Endodermal cell (in vitro differentiated cells): ENCODE results near the gene MAPK8IP3. TPM values are rescaled to one million over a fixed set of nuclear protein-coding genes. Genes with fewer than 3 reads are reported as not detected.

Experiments
- DNase-seq: peaks from one replicate; pipeline ENCODE4 v3.0.0-alpha.2; 2017
- H3K27ac ChIP-seq: 2 replicates; pipeline ENCODE4 v1.5.1; 2013; ENCODE audit warnings: mild to moderate bottlenecking, low read depth, low read length, moderate library complexity
- H3K27me3 ChIP-seq: 2 replicates; pipeline ENCODE4 v1.6.1; 2013; ENCODE audit warnings: mild to moderate bottlenecking, low read length, moderate library complexity; ENCODE audit not compliant: insufficient read depth, control insufficient read depth, poor library complexity, severe bottlenecking
- H3K36me3 ChIP-seq: 2 replicates; pipeline ENCODE4 v1.7.0; 2013; ENCODE audit warnings: mild to moderate bottlenecking, low read length, moderate library complexity; ENCODE audit not compliant: control insufficient read depth, insufficient read depth
- H3K4me1 ChIP-seq: one replicate; pipeline ENCODE4 v1.7.0; 2013; ENCODE audit warnings: low read length; ENCODE audit not compliant: control insufficient read depth, insufficient read depth
- H3K4me3 ChIP-seq: 2 replicates; pipeline ENCODE4 v1.5.1; 2013; ENCODE audit warnings: mild to moderate bottlenecking, low read length, moderate library complexity
- H3K9ac ChIP-seq: 2 replicates; pipeline ENCODE4 v1.6.1; 2013; ENCODE audit warnings: mild to moderate bottlenecking, low read length, moderate library complexity; ENCODE audit not compliant: poor library complexity, severe bottlenecking; ENCODE audit errors: extremely low read depth
- H3K9me3 ChIP-seq: 2 replicates; pipeline ENCODE4 v1.6.1; 2013; ENCODE audit warnings: mild to moderate bottlenecking, low read length, moderate library complexity; ENCODE audit not compliant: control insufficient read depth
- H3K27ac Mint-ChIP-seq: 2 replicates; pipeline ENCODE4 v1.8.0; 2020; ENCODE audit warnings: mixed read lengths
- H3K27me3 Mint-ChIP-seq: 2 replicates; pipeline ENCODE4 v1.8.0; 2021; ENCODE audit warnings: mild to moderate bottlenecking, mixed read lengths; ENCODE audit not compliant: insufficient read depth
- H3K36me3 Mint-ChIP-seq: 2 replicates; pipeline ENCODE4 v1.8.0; 2020; ENCODE audit warnings: low read depth, mixed read lengths
- H3K4me1 Mint-ChIP-seq: 2 replicates; pipeline ENCODE4 v1.8.0; 2020; ENCODE audit warnings: mixed read lengths
- H3K4me3 Mint-ChIP-seq: 2 replicates; pipeline ENCODE4 v1.8.0; 2020; ENCODE audit warnings: mild to moderate bottlenecking, moderate library complexity, mixed read lengths
- H3K9me3 Mint-ChIP-seq: 2 replicates; pipeline ENCODE4 v1.8.0; 2020; ENCODE audit warnings: mild to moderate bottlenecking, mixed read lengths
- CTCF ChIP-seq: fragments of 200-600 bp; sonication (generic); conservative IDR thresholded peaks from 2 replicates; pipeline ENCODE4 v1.5.0; 2021; ENCODE audit warnings: antibody characterized with exemption, mild to moderate bottlenecking
- WGBS, 2 experiments: methylation state at CpG; one replicate each; pipeline versions ENCODE4 v1.1.5 to v1.1.7; 2013; ENCODE audit warnings: missing lambda C conversion rate in 2 of 2, mixed read lengths in 1 of 2; ENCODE audit not compliant: insufficient coverage in 1 of 2, insufficient read length in 1 of 2; 5-methylcytosine and 5-hydroxymethylcytosine counted together
- total RNA-seq, 2 donors: library from RNA; stranded (reverse); fragmentation: NEBNext Ultra II Directional in 1 of 2; extraction: Animal tissue kit (Norgen Biotek cat#: 25700) in 1 of 2; gene quantifications; 2 replicates in 1 of 2; 3 replicates in 1 of 2; pipeline ENCODE4 v1.2.1, GENCODE V29; 2021

The MAPK8IP3 gene
- total RNA-seq, 2 donors from 2014 or later = 76.0 to 84.0 TPM

- H3K9me3 Mint-ChIP-seq = no peaks in the 10 kb centered on the region
These were observed 43.5 kb upstream of the MAPK8IP3 start for GRCh38 chr16:1662543-1662942.

DNA sequence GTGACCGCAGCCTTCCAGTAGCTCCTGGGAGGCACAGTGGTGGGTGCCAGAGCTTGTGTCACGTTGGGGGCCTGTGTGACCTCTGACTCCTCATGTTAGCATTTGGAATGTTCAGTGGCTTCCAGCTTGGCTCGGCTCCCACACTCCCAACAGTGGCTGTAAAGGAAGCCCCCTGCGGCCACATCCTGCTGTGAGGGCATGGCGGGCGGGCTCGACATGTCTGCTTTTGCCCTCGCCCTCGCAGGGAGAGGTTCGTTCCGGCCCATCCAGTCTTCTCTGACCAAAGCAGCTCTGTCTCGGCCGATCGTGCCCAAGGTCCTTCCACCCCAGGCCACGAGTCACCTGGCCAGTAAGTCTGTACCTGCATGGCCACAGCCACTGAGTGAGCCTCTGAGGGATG, 40.2 kb upstream of the MAPK8IP3 start:
- H3K36me3 Mint-ChIP-seq = peaks cover 82% of the 10 kb centered on the region
- Histone ChIP-seq H3K27ac (no peak overlapping the region), H3K27me3 (no peaks in the 10 kb centered on the region), H3K9ac (no peak overlapping the region), H3K36me3 (peaks cover 89% of the 10 kb centered on the region), H3K4me3 (no peak overlapping the region), H3K4me1 (no peaks in the 10 kb centered on the region), H3K9me3 (no peaks in the 10 kb centered on the region)
- H3K4me3 Mint-ChIP-seq = no peak overlapping the region
- no peak for DNase-seq
- WGBS, 2 experiments = 89 to 97% methylated on average over 12 to 15 of the region's 15 CpGs
- H3K27me3 Mint-ChIP-seq = no peaks in the 10 kb centered on the region
- H3K9me3 Mint-ChIP-seq = no peaks in the 10 kb centered on the region
- H3K4me1 Mint-ChIP-seq = no peaks in the 10 kb centered on the region
- H3K27ac Mint-ChIP-seq = no peak overlapping the region
- no peak for TF ChIP-seq CTCF

More at GRCh38 chr16:1662543-1662942, 43.5 kb upstream of the MAPK8IP3 start:
- H3K36me3 Mint-ChIP-seq = peaks cover 79% of the 10 kb centered on the region
- peaks cover 87% of the 10 kb centered on the region for H3K36me3 ChIP-seq
- H3K4me1 Mint-ChIP-seq = no peaks in the 10 kb centered on the region
- no peaks in the 10 kb centered on the region for H3K9me3 ChIP-seq
- WGBS, 2 experiments = 96 to 98% methylated on average over 15 to 20 of the region's 20 CpGs
- no peak overlapping the region for H3K4me3 ChIP-seq
- DNase-seq = no peak
- H3K4me3 Mint-ChIP-seq = no peak overlapping the region
- TF ChIP-seq CTCF = no peak
- no peaks in the 10 kb centered on the region for H3K27me3 Mint-ChIP-seq
- no peak overlapping the region for H3K27ac ChIP-seq
- H3K27ac Mint-ChIP-seq = peak overlapping the region; percentile 23
- H3K9ac ChIP-seq = no peak overlapping the region
- no peaks in the 10 kb centered on the region for H3K4me1 ChIP-seq
- H3K27me3 ChIP-seq = no peaks in the 10 kb centered on the region

- no peak overlapping the region for H3K9ac ChIP-seq
- no peaks in the 10 kb centered on the region for H3K4me1 Mint-ChIP-seq
- no peaks in the 10 kb centered on the region for H3K27me3 Mint-ChIP-seq
- no peak overlapping the region for H3K27ac Mint-ChIP-seq
- no peaks in the 10 kb centered on the region for H3K9me3 ChIP-seq
- no peak for TF ChIP-seq CTCF
- no peak overlapping the region for H3K27ac ChIP-seq
- no peak overlapping the region for H3K4me3 ChIP-seq
- H3K9me3 Mint-ChIP-seq = no peaks in the 10 kb centered on the region
- H3K4me1 ChIP-seq = no peaks in the 10 kb centered on the region
- whole genome bisulfite sequencing, 2 experiments = 95 to 98% methylated on average over 8 to 13 of the region's 13 CpGs
- H3K4me3 Mint-ChIP-seq = no peak overlapping the region
- H3K27me3 ChIP-seq = no peaks in the 10 kb centered on the region
- H3K36me3 ChIP-seq = peaks cover 93% of the 10 kb centered on the region
- DNase-seq = no peak
- H3K36me3 Mint-ChIP-seq = peaks cover 87% of the 10 kb centered on the region
These were observed 39.7 kb upstream of the MAPK8IP3 start for GRCh38 chr16:1666316-1666715.
